GM23338 (cell line): ENCODE measurements around the gene OIT3.

ENCODE experiments used
- EZH2phosphoT487 ChIP-seq: fragments of 200-600 bp; sonication (generic); IDR thresholded peaks from one replicate; pipeline ENCODE4 v1.8.1; 2018; ENCODE audit warnings: antibody characterized with exemption; ENCODE audit not compliant: unreplicated experiment
- POLR2AphosphoS5 ChIP-seq: IDR thresholded peaks from 2 replicates; pipeline ENCODE4 v1.6.1; 2016; ENCODE audit warnings: antibody characterized with exemption, low read depth
- TF ChIP-seq, protein P1 (sequence below), 2 experiments: fragments of 200-600 bp in 1 of 2; sonication (generic) in 1 of 2; conservative IDR thresholded peaks; 2 replicates each; pipeline versions ENCODE4 v1.5.1 to v1.6.1; 2016 to 2017; ENCODE audit warnings: antibody characterized with exemption in 2 of 2, low read depth in 2 of 2, mild to moderate bottlenecking in 2 of 2, moderate library complexity in 1 of 2
- TF ChIP-seq, protein P2 (sequence below): IDR thresholded peaks from one replicate; pipeline ENCODE4 v1.6.1; 2018; ENCODE audit warnings: antibody characterized with exemption; ENCODE audit not compliant: unreplicated experiment

DNA sequence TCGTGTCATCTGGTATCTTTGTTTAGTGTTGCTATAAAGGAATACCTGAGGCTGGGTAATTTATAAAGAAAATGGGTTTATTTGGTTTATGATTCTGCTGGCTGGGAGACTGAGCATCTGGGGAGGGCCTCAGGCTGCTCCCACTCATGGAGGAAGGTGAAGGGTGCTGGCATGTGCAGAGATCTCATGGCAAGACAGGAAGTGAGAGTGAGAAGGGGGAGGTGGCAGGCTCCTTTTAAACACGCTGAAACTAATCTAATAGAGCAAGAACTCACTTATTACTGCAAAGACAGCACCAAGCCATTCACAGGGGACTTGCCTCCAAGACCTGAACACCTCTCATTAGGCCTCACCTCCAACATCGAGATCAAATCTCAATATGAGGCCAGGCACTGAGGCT, 11.3 kb downstream of the OIT3 start:
- TF ChIP-seq, protein P1, sequence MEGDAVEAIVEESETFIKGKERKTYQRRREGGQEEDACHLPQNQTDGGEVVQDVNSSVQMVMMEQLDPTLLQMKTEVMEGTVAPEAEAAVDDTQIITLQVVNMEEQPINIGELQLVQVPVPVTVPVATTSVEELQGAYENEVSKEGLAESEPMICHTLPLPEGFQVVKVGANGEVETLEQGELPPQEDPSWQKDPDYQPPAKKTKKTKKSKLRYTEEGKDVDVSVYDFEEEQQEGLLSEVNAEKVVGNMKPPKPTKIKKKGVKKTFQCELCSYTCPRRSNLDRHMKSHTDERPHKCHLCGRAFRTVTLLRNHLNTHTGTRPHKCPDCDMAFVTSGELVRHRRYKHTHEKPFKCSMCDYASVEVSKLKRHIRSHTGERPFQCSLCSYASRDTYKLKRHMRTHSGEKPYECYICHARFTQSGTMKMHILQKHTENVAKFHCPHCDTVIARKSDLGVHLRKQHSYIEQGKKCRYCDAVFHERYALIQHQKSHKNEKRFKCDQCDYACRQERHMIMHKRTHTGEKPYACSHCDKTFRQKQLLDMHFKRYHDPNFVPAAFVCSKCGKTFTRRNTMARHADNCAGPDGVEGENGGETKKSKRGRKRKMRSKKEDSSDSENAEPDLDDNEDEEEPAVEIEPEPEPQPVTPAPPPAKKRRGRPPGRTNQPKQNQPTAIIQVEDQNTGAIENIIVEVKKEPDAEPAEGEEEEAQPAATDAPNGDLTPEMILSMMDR (conservative IDR thresholded peaks at IDR 0.05; ENCODE audit: low read depth in 2 of 2) = no peak
- TF ChIP-seq POLR2AphosphoS5 = no peak
- TF ChIP-seq EZH2phosphoT487 = no peak
- TF ChIP-seq, protein P2, sequence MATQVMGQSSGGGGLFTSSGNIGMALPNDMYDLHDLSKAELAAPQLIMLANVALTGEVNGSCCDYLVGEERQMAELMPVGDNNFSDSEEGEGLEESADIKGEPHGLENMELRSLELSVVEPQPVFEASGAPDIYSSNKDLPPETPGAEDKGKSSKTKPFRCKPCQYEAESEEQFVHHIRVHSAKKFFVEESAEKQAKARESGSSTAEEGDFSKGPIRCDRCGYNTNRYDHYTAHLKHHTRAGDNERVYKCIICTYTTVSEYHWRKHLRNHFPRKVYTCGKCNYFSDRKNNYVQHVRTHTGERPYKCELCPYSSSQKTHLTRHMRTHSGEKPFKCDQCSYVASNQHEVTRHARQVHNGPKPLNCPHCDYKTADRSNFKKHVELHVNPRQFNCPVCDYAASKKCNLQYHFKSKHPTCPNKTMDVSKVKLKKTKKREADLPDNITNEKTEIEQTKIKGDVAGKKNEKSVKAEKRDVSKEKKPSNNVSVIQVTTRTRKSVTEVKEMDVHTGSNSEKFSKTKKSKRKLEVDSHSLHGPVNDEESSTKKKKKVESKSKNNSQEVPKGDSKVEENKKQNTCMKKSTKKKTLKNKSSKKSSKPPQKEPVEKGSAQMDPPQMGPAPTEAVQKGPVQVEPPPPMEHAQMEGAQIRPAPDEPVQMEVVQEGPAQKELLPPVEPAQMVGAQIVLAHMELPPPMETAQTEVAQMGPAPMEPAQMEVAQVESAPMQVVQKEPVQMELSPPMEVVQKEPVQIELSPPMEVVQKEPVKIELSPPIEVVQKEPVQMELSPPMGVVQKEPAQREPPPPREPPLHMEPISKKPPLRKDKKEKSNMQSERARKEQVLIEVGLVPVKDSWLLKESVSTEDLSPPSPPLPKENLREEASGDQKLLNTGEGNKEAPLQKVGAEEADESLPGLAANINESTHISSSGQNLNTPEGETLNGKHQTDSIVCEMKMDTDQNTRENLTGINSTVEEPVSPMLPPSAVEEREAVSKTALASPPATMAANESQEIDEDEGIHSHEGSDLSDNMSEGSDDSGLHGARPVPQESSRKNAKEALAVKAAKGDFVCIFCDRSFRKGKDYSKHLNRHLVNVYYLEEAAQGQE = no peak
